KMS-11 (cell line): ENCODE measurements around the gene ZNF70.

Source experiments
- H2AFZ ChIP-seq: fragments of 200-600 bp; sonication (generic); 2 replicates; pipeline ENCODE4 v1.6.1; 2016; ENCODE audit warnings: antibody characterized with exemption, mixed run types, low read depth
- H3K27ac ChIP-seq: fragments of 200-600 bp; sonication (generic); 2 replicates; pipeline ENCODE4 v1.6.1; 2016; ENCODE audit warnings: mild to moderate bottlenecking, mixed run types
- H3K27me3 ChIP-seq: fragments of 200-600 bp; sonication (generic); 2 replicates; pipeline ENCODE4 v1.6.1; 2017; ENCODE audit warnings: mild to moderate bottlenecking, low read depth, mixed run types, moderate library complexity; ENCODE audit not compliant: insufficient read depth
- H3K36me3 ChIP-seq: fragments of 200-600 bp; sonication (generic); 2 replicates; pipeline ENCODE4 v1.6.1; 2017; ENCODE audit warnings: mild to moderate bottlenecking, mixed run types; ENCODE audit not compliant: insufficient read depth
- H3K4me1 ChIP-seq: fragments of 200-600 bp; sonication (generic); 2 replicates; pipeline ENCODE4 v1.6.1; 2016; ENCODE audit warnings: mild to moderate bottlenecking, low read depth, mixed run types; ENCODE audit not compliant: poor library complexity, severe bottlenecking
- H3K4me2 ChIP-seq: fragments of 200-600 bp; sonication (generic); 2 replicates; pipeline ENCODE4 v1.7.0; 2016; ENCODE audit warnings: mild to moderate bottlenecking, mixed run types
- H3K4me3 ChIP-seq: fragments of 200-600 bp; sonication (generic); IDR thresholded peaks from 2 replicates; pipeline ENCODE4 v1.6.1; 2017; ENCODE audit warnings: low read depth, low read length, mixed read lengths; ENCODE audit not compliant: insufficient read depth
- H3K79me2 ChIP-seq: fragments of 200-600 bp; sonication (generic); 2 replicates; pipeline ENCODE4 v1.6.1; 2016; ENCODE audit warnings: low read depth, mixed run types; ENCODE audit not compliant: insufficient read depth
- H3K9ac ChIP-seq: fragments of 200-600 bp; sonication (generic); 2 replicates; pipeline ENCODE4 v1.6.1; 2016; ENCODE audit warnings: mild to moderate bottlenecking, mixed run types
- H4K20me1 ChIP-seq: fragments of 200-600 bp; sonication (generic); 2 replicates; pipeline ENCODE4 v1.6.1; 2016; ENCODE audit warnings: mild to moderate bottlenecking, mixed run types; ENCODE audit not compliant: insufficient read depth
- TF ChIP-seq, protein P1 (sequence below): fragments of 200-600 bp; sonication (generic); conservative IDR thresholded peaks from 2 replicates; pipeline ENCODE4 v1.6.1; 2017; ENCODE audit warnings: low read depth, mild to moderate bottlenecking, antibody characterized with exemption, low read length, moderate library complexity, mixed read lengths

ZNF70 gene

DNA sequence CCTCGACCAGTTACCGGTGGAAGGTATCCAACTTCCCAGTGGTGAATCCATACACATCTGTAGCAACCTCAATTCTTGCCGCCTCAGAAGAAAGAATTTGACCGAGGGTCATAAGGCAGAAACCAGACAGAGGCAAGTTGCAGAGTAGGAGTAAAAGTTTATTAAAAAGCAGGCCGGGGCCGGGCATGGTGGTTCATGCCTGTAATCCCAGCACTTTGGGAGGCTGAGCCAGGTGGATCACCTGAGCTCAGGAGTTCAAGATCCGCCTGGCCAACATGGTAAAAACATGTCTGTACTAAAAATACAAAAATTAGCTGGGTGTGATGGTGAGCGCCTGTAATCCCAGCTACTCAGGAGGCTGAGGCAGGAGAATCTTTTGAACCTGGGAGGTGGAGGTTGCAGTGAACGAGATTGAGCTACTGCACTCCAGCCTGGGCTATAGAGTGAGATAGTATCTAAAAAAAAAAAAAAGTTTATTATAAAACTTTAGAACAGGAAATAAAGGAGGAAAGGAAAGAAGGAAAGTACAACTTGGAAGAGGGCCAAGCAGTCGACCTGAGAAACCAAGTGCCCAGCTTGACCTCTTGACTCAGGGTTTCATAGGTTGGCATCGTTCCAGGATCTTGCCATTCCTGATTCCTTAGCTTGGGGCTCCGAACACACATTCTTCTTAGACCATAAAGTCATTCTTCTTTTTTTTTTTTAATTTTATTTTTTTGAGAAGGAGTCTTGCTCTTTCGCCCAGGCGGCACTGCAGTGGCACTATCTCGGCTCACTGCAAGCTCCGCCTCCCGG, 32.3 kb downstream of the ZNF70 start:
- Histone ChIP-seq H3K4me1 (peaks cover 33% of the 10 kb centered on the region), H3K9ac (no peak overlapping the region), H3K79me2 (peaks cover 19% of the 10 kb centered on the region), H3K4me2 (no peak overlapping the region), H3K27me3 (no peaks in the 10 kb centered on the region), H3K36me3 (no peaks in the 10 kb centered on the region), H2AFZ (no peak overlapping the region), H4K20me1 (no peaks in the 10 kb centered on the region), H3K27ac (no peak overlapping the region), H3K4me3 (no peak overlapping the region)
- TF ChIP-seq, protein P1, sequence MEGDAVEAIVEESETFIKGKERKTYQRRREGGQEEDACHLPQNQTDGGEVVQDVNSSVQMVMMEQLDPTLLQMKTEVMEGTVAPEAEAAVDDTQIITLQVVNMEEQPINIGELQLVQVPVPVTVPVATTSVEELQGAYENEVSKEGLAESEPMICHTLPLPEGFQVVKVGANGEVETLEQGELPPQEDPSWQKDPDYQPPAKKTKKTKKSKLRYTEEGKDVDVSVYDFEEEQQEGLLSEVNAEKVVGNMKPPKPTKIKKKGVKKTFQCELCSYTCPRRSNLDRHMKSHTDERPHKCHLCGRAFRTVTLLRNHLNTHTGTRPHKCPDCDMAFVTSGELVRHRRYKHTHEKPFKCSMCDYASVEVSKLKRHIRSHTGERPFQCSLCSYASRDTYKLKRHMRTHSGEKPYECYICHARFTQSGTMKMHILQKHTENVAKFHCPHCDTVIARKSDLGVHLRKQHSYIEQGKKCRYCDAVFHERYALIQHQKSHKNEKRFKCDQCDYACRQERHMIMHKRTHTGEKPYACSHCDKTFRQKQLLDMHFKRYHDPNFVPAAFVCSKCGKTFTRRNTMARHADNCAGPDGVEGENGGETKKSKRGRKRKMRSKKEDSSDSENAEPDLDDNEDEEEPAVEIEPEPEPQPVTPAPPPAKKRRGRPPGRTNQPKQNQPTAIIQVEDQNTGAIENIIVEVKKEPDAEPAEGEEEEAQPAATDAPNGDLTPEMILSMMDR, result no peak

DNA sequence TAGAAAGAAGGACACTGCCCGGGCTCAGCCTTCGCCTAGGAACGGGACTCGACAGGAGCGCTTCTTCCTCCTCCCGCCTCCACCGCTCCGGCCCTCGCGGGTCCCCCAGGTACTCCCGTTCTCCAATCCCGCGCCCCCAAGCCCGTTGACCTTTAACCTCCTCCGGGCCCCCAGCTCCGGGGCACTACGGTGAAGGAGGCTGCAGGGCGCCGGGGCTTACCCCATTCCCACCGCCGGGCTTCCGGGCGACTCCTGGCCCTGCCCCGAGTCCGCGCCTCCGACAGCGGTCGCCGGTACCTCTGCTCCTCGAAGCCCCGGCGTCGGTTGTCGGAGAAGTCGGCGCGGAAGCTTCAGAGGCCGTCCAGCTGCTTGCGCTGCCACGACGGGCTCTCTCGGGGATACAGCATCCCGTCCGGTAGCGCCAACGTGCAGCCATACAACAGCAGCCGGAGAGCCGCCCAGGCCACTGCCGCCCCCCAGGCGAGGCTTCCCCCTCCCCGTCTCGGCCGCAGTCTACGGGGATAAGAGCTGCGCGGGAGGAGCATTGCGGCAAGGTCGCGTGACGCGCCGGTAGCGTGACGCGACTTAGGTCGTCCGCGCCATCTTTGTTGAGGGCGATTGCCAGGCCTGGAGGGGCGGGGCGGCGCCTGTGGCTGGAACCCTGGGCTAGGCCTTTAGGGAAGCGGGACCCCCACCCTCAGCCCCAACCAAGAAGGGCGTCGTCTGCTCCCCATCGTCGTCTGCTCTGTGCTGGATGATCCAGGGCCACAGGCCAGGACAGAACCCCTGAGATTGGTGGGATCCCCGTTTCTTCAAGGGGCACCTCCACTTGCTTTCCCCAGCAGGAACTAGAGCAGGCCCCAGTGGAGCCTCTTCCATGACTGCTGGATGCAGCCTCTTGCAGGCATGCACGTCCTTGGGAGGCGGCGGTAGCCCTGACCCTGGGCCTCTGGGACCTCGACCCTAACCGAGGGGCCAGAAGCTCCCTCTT, 33.8 kb downstream of the ZNF70 start:
- Histone ChIP-seq H3K27ac (peak overlapping the region; percentile 38), H3K4me2 (peak overlapping the region; percentile 87), H3K4me3 (no peak overlapping the region), H3K27me3 (no peaks in the 10 kb centered on the region), H3K9ac (peak overlapping the region; percentile 86), H3K79me2 (peaks cover 19% of the 10 kb centered on the region), H2AFZ (peak overlapping the region; percentile 89), H3K36me3 (no peaks in the 10 kb centered on the region), H4K20me1 (no peaks in the 10 kb centered on the region), H3K4me1 (peaks cover 33% of the 10 kb centered on the region)
- TF ChIP-seq, protein P1, result no peak

DNA sequence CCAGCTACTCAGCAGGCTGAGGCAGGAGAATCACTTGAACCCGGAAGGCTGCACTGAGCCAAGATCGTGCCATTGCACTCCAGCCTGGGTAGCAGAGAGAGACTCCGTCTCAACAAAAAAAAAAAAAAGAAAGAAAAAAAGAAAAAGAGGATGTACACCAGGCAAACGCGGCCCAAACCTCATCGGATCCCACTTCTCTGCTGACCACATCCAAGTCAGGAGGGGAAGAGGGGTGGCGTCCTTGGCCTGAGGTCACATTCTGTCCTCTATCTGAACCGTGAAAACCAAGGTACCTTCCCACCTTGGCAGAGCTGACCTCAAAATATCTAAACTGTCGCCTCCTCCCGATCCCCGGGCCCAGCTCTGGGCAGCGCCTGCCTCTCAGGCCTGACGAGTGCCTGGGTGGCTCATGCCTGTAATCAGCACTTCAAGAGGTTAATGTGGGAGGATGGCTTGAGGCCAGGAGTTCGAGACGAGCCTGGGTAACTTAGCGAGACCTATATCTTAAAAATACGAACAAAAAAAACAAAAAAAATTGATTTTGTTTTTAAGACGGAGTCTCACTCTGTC, 35.0 kb downstream of the ZNF70 start:
- H3K9ac ChIP-seq, result no peak overlapping the region
- H3K27me3 ChIP-seq, result no peaks in the 10 kb centered on the region
- no peaks in the 10 kb centered on the region for H4K20me1 ChIP-seq
- no peak overlapping the region for H3K27ac ChIP-seq
- TF ChIP-seq, protein P1, result no peak
- H2AFZ ChIP-seq, result no peak overlapping the region
- H3K79me2 ChIP-seq, result peaks cover 19% of the 10 kb centered on the region
- no peak overlapping the region for H3K4me3 ChIP-seq
- peaks cover 24% of the 10 kb centered on the region for H3K4me1 ChIP-seq
- H3K4me2 ChIP-seq, result peak overlapping the region; percentile 87; the same call in 1 of the 2 replicates
- no peaks in the 10 kb centered on the region for H3K36me3 ChIP-seq

DNA sequence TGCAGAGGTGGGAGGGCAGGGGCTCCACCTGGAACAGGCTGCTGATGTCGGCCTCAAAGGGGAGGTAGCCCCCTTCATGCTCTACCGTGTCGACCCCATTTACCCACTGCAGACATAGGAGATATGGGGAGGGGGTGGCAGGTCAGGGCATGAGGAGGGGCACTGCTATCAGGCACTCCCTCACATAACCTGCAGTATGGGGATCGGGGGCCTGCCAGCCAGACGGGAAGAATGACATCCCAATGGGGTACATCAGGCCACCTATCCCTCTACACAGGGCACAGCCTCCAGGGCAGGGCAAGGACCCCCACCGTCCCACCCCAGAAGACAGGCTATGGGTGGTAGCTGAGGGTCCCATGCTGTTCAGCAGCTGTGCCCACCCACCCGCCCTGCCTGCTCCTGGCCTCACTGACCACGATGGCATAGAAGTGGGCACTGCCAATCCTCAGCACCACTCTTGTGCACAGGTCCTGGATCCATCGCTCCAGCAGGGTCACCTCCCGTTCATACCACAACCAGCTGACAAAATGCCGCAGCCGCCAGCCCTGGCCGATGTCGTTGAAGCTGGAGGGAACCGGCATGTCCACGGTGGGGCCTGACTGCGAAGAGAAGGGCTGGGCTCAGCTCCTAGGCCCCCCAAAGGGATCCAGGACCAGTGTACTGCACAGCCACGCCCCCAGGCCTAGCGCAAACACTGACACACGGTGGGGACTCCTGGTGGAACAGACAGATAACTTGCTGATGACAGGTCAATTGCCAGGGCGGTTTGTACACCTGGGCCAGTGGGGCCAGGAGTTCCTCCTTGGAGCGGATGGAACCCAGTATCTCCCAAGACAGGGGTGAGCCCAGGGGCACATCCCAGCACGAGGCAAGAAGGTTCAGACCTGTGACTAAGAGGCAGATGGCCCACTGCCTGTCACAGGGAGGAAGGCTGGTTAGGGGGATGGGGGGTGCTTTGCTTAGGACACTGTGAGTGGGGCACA, 36.0 kb downstream of the ZNF70 start:
- no peaks in the 10 kb centered on the region for H3K27me3 ChIP-seq
- no peak overlapping the region for H3K27ac ChIP-seq
- H2AFZ ChIP-seq, result no peak overlapping the region
- no peaks in the 10 kb centered on the region for H4K20me1 ChIP-seq
- H3K79me2 ChIP-seq, result peaks cover 19% of the 10 kb centered on the region
- H3K4me1 ChIP-seq, result peaks cover 19% of the 10 kb centered on the region
- TF ChIP-seq, protein P1, result no peak
- H3K9ac ChIP-seq, result no peak overlapping the region
- no peak overlapping the region for H3K4me2 ChIP-seq
- no peak overlapping the region for H3K4me3 ChIP-seq
- no peaks in the 10 kb centered on the region for H3K36me3 ChIP-seq
